Suprapubic skin (tissue), 4 donors: ENCODE data around the gene PRICKLE2. TPM values are rescaled to one million over a fixed set of nuclear protein-coding genes. Genes with fewer than 3 reads are reported as not detected.

Experiments
- DNase-seq, 2 donors: peaks; one replicate each; pipeline ENCODE4 v3.0.0-alpha.2; 2019; ENCODE audit warnings: low spot score in 2 of 2
- H3K27ac ChIP-seq: fragments of 200-600 bp; sonication (generic); one replicate; pipeline ENCODE4 v1.5.1; 2019
- H3K27me3 ChIP-seq: fragments of 200-600 bp; sonication (generic); one replicate; pipeline ENCODE4 v1.5.1; 2019
- H3K36me3 ChIP-seq: fragments of 200-600 bp; sonication (generic); one replicate; pipeline ENCODE4 v1.5.1; 2019
- H3K4me1 ChIP-seq: fragments of 200-600 bp; sonication (generic); one replicate; pipeline ENCODE4 v1.5.1; 2019
- H3K4me3 ChIP-seq: fragments of 200-600 bp; sonication (generic); one replicate; pipeline ENCODE4 v1.5.1; 2019; ENCODE audit warnings: mild to moderate bottlenecking
- H3K9me3 ChIP-seq: fragments of 200-600 bp; sonication (generic); one replicate; pipeline ENCODE4 v1.5.1; 2019
- CTCF ChIP-seq, 2 donors: fragments of 200-600 bp in 1 of 2; fragments of 450-650 bp in 1 of 2; sonication (generic) in 1 of 2; IDR thresholded peaks; one replicate each; pipeline ENCODE4 v1.5.1; 2016 to 2019; ENCODE audit warnings: antibody characterized with exemption in 2 of 2, mild to moderate bottlenecking in 1 of 2, moderate library complexity in 1 of 2
- EP300 ChIP-seq: sonication (generic); formaldehyde crosslinking; IDR thresholded peaks from one replicate; pipeline ENCODE4 v1.6.1; 2017; ENCODE audit warnings: antibody characterized with exemption
- POLR2A ChIP-seq, 2 donors: fragments of 450-650 bp; IDR thresholded peaks; one replicate each; pipeline ENCODE4 v1.6.1; 2017; ENCODE audit warnings: antibody characterized with exemption in 2 of 2, mild to moderate bottlenecking in 2 of 2, moderate library complexity in 2 of 2
- POLR2AphosphoS5 ChIP-seq, 3 donors: sonication (generic); formaldehyde crosslinking; IDR thresholded peaks; one replicate each; pipeline ENCODE4 v1.6.1; 2017; ENCODE audit warnings: antibody characterized with exemption in 3 of 3
- WGBS: methylation state at CpG from one replicate; pipeline ENCODE4 v1.1.5; 2018; 5-methylcytosine and 5-hydroxymethylcytosine counted together
- total RNA-seq, 4 donors: library from RNA; depleted of rRNA; stranded (reverse); fragments of >200 nt; gene quantifications; one replicate each; pipeline ENCODE4 v1.1.0, GENCODE V29; 2016

Gene PRICKLE2
- total RNA-seq, 4 donors from 2014 or later = 6.7 to 14.5 (median 11.9) TPM

DNA sequence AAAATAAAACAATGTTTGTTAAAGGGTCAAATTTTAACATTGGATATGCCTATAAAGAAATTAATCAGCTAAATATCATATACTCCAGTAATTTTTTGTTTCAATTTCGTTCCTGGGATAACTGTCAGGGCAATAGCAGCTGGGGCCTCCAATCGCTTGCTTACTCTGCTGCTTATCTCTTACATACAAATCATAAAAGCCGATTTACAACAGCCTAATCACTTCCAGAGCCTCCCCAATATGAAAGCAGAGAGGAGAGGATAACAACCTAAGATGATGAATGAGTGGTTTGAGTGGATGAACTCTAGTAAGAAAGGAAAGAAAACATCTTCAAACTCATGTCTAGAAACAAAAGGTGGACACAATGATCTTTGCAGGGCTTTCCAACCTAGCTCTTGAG is 121.3 kb downstream of the PRICKLE2 start:
- Histone ChIP-seq H3K4me3 (no peak overlapping the region), H3K27me3 (no peaks in the 10 kb centered on the region), H3K27ac (no peak overlapping the region), H3K4me1 (no peaks in the 10 kb centered on the region), H3K36me3 (peaks cover 9% of the 10 kb centered on the region), H3K9me3 (no peaks in the 10 kb centered on the region)
- 72% methylated on average over 3 of the region's 3 CpGs for WGBS
- no peak for TF ChIP-seq POLR2A (IDR thresholded peaks at IDR 0.05)
- no peak for DNase-seq

GRCh38 chr3:64103131-64103530 is 122.1 kb downstream of the PRICKLE2 start:
- TF ChIP-seq EP300 (no peak), POLR2AphosphoS5 (IDR thresholded peaks at IDR 0.05) (no peak), POLR2A (IDR thresholded peaks at IDR 0.05) (no peak), CTCF (IDR thresholded peaks at IDR 0.05) (no peak)
- H3K27ac ChIP-seq = no peak overlapping the region
- 98% methylated on average over 2 of the region's 2 CpGs for WGBS
- no peak overlapping the region for H3K4me3 ChIP-seq
- H3K36me3 ChIP-seq = peaks cover 15% of the 10 kb centered on the region
- no peaks in the 10 kb centered on the region for H3K27me3 ChIP-seq
- no peak for DNase-seq
- H3K4me1 ChIP-seq = no peaks in the 10 kb centered on the region
- H3K9me3 ChIP-seq = no peaks in the 10 kb centered on the region

GRCh38 chr3:64102147-64102546 is 123.1 kb downstream of the PRICKLE2 start:
- no peaks in the 10 kb centered on the region for H3K27me3 ChIP-seq
- H3K9me3 ChIP-seq = no peaks in the 10 kb centered on the region
- WGBS = 92% methylated on average over 2 of the region's 2 CpGs
- TF ChIP-seq POLR2A (IDR thresholded peaks at IDR 0.05) = no peak
- TF ChIP-seq EP300 = no peak
- no peak for TF ChIP-seq POLR2AphosphoS5 (IDR thresholded peaks at IDR 0.05)
- H3K36me3 ChIP-seq = peaks cover 15% of the 10 kb centered on the region
- no peak for DNase-seq
- no peak overlapping the region for H3K4me3 ChIP-seq
- H3K27ac ChIP-seq = no peak overlapping the region
- H3K4me1 ChIP-seq = no peaks in the 10 kb centered on the region

DNA sequence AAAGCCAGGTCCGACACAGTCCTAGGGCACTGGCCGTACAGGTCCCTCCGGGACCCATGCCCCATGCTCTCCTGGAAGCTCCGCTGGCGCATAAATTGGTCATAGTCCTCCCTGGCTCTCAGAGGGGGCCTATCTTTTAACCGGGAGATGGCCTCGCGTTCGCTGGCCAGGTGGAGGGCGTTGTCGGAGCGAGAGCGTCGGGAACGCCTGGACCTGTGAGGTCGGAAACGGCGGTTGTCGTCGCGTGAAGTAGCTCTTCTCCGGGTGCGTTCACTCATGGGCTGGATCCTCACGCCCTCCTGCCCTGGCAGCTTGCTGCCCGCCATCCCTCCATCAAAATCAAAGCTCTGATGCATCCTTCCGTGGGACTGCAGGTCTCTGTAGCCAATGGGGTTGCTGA is 126.0 kb downstream of the PRICKLE2 start:
- Histone ChIP-seq H3K4me1 (no peaks in the 10 kb centered on the region), H3K27ac (no peak overlapping the region), H3K27me3 (no peaks in the 10 kb centered on the region), H3K9me3 (no peaks in the 10 kb centered on the region), H3K36me3 (peaks cover 20% of the 10 kb centered on the region), H3K4me3 (no peak overlapping the region)
- TF ChIP-seq POLR2AphosphoS5 (IDR thresholded peaks at IDR 0.05) = no peak
- no peak for TF ChIP-seq POLR2A (IDR thresholded peaks at IDR 0.05)
- TF ChIP-seq EP300 = no peak
- no peak for TF ChIP-seq CTCF (IDR thresholded peaks at IDR 0.05)
- WGBS = 100% methylated on average over 1 of the region's 26 CpGs
- no peak for DNase-seq

DNA sequence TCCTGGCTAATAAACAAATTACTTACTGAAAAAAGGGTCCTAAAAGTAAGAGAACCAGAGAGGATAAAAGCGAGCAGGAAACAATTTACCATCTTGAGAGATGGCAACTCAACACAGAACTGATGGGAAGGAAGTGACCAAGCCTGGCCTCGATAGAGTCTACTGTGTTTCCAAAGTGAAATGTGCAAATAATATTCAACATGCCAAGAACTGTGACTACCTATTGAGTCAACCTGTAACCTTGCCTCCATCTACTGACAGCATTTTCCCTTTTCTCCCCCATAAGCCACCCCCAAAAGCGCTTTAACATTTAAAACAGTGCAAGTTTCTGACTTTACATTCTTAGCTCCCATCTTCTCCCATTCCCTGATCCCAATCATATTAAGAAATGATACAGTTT is 126.6 kb downstream of the PRICKLE2 start:
- WGBS = 83% methylated on average over 3 of the region's 3 CpGs
- no peak for DNase-seq

DNA sequence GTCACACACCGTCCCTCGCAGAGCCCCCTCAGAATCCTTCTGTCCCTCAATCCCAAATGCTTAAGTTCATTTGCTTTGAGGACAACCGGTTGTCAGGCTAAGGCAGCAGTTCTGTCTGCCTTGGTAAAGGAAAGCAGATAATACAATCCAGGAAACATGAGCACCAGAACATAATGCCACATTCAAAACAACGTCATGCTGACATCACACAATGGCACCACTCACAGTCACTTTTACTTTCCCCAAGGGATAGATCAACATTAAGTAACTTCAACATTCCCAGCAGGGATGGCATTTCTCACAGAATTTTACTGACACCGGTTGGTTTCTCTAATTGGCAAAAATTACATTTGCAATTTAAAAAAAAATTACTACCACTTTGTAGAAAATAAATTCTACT is 127.3 kb downstream of the PRICKLE2 start:
- H3K4me1 ChIP-seq = no peaks in the 10 kb centered on the region
- no peak for DNase-seq
- H3K27ac ChIP-seq = no peak overlapping the region
- H3K27me3 ChIP-seq = no peaks in the 10 kb centered on the region
- no peaks in the 10 kb centered on the region for H3K9me3 ChIP-seq
- H3K4me3 ChIP-seq = no peak overlapping the region
- WGBS = 83% methylated on average over 5 of the region's 5 CpGs
- TF ChIP-seq POLR2AphosphoS5 (IDR thresholded peaks at IDR 0.05) (no peak), POLR2A (IDR thresholded peaks at IDR 0.05) (no peak), EP300 (no peak), CTCF (IDR thresholded peaks at IDR 0.05) (no peak)
- peaks cover 20% of the 10 kb centered on the region for H3K36me3 ChIP-seq

More for the DNA sequence above, 126.6 kb downstream of the PRICKLE2 start:
- Histone ChIP-seq H3K9me3 (no peaks in the 10 kb centered on the region), H3K4me1 (no peaks in the 10 kb centered on the region), H3K27ac (no peak overlapping the region), H3K27me3 (no peaks in the 10 kb centered on the region), H3K4me3 (no peak overlapping the region), H3K36me3 (peaks cover 20% of the 10 kb centered on the region)
- TF ChIP-seq CTCF (IDR thresholded peaks at IDR 0.05) (no peak), POLR2AphosphoS5 (IDR thresholded peaks at IDR 0.05) (no peak), EP300 (no peak)
